Suprapubic skin (tissue), 3 donors: Measurements from ENCODE around the gene AK2.

Experiments
- POLR2A ChIP-seq, 2 donors: fragments of 450-650 bp; IDR thresholded peaks; one replicate each; pipeline ENCODE4 v1.6.1; 2017; ENCODE audit warnings: antibody characterized with exemption in 2 of 2, mild to moderate bottlenecking in 2 of 2, moderate library complexity in 2 of 2
- TF ChIP-seq, protein P1 (sequence below), 2 donors: fragments of 200-600 bp in 1 of 2; fragments of 450-650 bp in 1 of 2; sonication (generic) in 1 of 2; IDR thresholded peaks; one replicate each; pipeline ENCODE4 v1.5.1; 2016 to 2019; ENCODE audit warnings: antibody characterized with exemption in 2 of 2, mild to moderate bottlenecking in 1 of 2, moderate library complexity in 1 of 2

DNA sequence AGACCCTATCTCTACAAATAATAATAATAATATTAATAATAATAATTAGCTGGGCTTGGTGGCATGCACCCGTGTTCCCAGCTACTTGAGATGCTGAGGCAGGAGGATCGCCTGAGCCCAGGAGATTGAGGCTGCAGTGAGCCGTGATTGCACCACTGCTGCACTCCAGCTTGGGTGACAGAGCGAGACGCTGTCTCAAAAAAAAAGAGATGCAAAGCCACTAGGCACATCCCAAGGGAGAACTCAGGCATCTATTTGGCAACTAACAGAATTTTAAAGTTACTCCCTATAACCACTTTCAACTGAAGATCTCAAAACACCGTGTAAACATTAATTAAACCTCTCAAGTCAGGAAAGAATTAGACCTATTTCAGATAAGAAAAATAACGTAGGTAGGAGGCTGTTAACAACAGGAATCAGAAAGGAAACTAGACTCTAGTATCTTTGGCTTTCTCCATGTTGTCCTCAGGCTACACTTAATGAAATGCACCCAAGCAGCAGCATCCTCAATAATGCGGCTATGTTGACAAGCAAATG lies 75.8 kb downstream of the AK2 start:
- TF ChIP-seq, protein P1, sequence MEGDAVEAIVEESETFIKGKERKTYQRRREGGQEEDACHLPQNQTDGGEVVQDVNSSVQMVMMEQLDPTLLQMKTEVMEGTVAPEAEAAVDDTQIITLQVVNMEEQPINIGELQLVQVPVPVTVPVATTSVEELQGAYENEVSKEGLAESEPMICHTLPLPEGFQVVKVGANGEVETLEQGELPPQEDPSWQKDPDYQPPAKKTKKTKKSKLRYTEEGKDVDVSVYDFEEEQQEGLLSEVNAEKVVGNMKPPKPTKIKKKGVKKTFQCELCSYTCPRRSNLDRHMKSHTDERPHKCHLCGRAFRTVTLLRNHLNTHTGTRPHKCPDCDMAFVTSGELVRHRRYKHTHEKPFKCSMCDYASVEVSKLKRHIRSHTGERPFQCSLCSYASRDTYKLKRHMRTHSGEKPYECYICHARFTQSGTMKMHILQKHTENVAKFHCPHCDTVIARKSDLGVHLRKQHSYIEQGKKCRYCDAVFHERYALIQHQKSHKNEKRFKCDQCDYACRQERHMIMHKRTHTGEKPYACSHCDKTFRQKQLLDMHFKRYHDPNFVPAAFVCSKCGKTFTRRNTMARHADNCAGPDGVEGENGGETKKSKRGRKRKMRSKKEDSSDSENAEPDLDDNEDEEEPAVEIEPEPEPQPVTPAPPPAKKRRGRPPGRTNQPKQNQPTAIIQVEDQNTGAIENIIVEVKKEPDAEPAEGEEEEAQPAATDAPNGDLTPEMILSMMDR (IDR thresholded peaks at IDR 0.05) = no peak
- no peak for TF ChIP-seq POLR2A (IDR thresholded peaks at IDR 0.05)
